Astrocyte of the hippocampus (primary cell): ENCODE results near the gene TMEM40.
"Not testable (repeated sequence)": the region's sequence is repeated elsewhere in the genome, so short reads cannot be mapped to it uniquely, and the experiment has no call there.

Experiments used
- DNase-seq: peaks from one replicate; pipeline ENCODE4 v3.0.0; 2011; ENCODE audit warnings: low read depth, low spot score

Gene TMEM40

GRCh38 chr3:12751571-12751970 is 7.5 kb downstream of the TMEM40 start:
- peak; percentile 46 for DNase-seq

GRCh38 chr3:12750658-12751071 is 8.4 kb downstream of the TMEM40 start:
- peak; percentile 90 for DNase-seq

DNA sequence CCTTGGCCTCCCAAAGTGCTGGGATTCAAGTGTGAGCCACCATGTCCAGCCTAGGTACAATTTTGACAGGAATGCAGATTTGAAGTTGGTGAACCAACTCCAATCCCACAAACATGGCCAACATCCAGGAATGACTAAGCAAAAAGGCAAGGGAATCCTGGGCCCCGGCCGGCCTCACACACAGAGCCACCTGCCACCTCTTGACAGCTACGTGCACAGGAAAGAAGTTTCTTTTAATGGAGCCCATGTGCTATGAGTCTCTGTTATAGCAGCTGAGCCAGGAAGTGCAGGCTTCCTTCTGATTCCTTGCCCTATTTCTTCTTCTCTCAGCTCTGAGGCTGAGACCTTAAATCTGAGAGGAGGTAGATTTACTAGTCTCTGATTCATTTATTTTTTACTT is 8.8 kb downstream of the TMEM40 start:
- DNase-seq: peak; percentile 93

GRCh38 chr3:12748477-12748876 is 10.6 kb downstream of the TMEM40 start:
- DNase-seq: no peak

- no peak for DNase-seq
These were observed 12.6 kb downstream of the TMEM40 start for GRCh38 chr3:12746419-12746818.

DNA sequence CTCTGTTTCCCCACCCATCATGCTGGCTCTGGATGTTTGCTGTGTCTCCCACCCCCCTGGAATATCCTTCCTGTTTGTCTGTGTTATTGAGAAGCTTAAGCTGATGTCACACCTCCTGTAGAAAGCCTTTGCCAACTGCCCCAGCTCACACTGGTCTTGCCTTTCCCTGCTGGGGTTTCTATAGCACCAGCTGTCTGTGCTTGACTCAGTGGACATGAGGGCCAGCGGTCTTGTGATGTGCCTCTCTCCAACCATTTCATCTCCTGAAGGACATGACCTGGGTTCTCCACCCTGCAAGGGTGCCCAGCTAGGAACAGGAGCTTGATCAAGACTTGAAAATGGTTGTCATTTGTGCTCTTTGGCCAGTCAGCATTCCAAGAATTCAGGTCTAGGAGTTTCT is 14.7 kb downstream of the TMEM40 start:
- DNase-seq: no peak

- DNase-seq: no peak
These were observed 15.5 kb downstream of the TMEM40 start for GRCh38 chr3:12743583-12743982.

DNA sequence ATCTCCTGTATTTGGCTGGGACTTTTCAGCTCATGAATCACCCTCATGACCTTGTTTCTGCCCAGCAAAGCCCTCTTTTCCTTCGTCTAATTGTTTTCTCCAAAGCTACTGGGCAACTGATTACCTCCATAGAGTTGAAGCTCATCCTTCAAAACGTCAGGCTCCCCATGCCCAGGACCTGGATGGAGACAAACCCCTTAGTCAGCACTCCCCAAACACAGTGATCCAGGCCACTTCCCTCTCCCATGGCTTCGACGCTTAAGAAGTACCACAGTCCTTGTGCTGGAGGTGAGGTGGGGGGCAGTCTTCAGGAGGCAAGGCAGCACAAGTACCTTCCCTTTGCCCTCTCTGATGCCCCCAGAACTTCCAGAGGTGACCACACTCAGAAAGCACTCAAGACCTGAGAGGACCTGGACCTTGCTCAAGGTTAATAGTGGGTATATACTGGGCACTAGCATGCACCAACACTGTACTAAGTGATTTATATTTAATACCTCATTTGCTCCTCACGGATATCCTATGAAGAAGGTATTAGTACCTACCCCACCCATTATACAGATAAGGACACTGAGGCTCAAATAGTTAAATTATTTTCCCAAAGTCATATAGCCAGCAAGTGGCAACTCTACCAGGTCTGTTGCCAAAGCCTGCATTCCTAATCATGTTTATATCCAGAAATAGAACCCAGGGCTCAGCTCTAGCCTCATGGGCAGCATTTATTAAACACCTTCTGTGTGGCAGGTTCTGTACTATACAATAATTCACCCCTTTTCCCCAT is 16.5 kb downstream of the TMEM40 start:
- no peak for DNase-seq

DNA sequence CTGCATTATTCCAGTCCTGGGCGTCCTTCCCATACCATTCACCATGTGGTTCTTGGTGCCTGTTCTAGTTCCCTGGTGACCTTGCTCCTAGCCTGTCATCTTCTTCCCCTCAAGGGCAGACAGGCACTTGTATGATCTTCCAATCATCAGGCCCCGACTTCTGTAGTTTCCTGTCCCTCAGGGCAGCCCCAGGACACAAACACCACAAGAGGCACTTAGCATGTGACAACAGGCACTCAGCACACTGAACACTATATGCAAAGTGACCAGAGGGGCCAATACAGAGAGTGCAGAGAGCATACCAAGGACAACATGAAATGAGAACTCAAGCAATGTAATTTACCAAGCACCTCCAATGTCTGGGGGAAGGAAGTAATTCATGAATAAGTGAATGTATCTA is 17.9 kb downstream of the TMEM40 start:
- no peak for DNase-seq

GRCh38 chr3:12737833-12738232 is 21.2 kb downstream of the TMEM40 start:
- DNase-seq: no peak

GRCh38 chr3:12737319-12737718 is 21.7 kb downstream of the TMEM40 start:
- no peak for DNase-seq

- no peak for DNase-seq
These were observed 24.1 kb downstream of the TMEM40 start for GRCh38 chr3:12734960-12735359.

GRCh38 chr3:12733566-12733965 is 25.5 kb downstream of the TMEM40 start:
- DNase-seq: no peak

DNA sequence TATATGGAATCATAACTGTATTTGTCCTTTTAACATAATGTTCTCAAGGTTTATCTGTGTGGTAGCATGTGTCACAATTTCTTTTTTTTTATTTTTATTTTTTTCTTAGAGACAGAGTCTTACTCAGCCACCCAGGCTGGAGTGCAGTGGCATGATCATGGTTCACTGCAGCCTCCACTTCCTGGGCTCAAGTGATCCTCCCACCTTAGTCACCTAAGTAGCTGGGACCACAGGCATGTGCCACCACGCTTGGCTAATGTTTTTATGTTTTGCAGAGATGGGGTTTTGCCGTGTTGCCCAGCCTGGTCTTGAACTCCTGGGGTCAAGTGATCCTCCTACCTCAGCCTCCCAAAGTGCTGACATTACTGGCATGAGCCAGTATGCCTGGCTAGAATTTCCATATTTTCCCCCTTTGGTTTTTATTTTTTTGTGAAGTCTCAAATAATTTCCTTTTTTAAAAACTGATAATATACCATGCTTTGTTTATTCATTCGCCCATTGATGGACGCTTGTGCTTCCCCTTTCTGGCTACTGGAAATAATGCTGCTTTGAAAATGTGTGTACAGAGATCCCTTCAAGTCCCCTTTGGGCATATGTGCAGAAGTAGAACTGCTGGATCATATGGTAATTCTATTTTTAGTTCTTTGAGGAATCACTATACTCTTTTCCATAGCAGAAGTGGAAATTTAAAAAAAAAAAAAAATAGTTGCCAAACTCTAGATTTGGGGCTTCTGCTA is 28.4 kb downstream of the TMEM40 start:
- DNase-seq: no peak

DNA sequence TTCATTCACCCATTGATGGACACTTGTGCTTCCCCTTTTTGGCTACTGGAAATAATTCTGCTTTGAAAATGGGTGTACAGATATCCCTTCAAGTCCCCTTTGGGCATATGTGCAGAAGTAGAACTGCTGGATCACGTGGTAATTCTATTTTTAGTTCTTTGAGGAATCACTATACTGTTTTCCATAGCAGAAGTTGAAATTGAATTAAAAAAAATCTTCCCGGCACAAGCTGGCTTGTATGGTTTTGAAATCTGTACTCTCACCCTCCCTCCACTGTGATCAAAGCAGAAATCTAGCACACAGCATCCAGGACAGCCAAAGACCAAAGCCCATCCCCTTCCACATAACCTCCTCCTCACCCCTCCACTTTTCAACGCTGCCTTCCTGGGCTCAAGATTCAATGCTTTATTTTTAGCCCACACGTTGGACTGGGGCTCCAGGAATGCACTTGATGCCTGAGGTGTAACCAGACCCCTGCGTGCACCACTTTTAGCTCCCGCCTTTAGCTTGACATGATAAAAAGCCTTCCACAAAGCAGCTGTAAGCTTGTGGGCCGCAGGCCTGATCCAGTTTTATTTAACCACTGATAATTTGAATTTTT is 29.9 kb downstream of the TMEM40 start:
- DNase-seq: peak; percentile 46

DNA sequence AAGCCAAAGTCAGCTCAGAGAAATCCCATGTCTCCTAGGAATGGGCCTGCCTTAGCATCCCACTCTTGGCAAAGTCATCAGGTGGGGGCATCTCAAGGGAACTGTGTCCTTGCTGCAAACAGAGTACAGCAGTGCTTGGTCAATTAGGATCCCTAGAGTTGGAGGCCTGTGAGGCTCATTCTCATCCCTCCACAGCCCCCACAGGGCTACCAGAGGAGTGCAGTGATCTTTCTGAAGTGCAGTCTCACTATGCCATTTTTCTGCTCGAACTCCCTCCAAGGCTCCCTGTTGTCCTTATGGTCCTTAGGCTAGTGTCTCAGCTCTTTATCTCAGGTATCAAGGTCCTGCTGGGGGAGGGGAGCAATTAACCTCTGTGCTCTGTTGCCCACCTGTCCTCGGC is 31.1 kb downstream of the TMEM40 start:
- no peak for DNase-seq

DNA sequence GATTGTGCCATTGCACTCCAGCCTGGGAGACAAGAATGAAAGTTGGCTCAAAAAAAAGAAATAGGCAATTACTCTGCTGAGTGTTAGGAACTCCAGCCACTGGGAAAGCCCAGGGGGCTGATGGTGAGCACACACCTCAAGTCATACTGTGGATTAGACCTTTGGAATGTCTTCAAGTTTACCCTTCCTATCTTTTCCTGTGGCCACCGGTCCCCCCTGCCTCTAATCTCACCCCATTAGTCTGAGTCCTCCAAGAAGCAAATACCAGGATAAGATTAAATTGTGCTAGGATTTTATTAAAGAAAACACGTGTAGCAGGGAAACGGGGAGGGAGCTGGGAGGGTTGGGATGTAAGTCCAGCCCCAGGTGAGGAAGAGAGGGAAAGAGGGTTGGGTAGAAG is 31.6 kb downstream of the TMEM40 start:
- DNase-seq: no peak

DNA sequence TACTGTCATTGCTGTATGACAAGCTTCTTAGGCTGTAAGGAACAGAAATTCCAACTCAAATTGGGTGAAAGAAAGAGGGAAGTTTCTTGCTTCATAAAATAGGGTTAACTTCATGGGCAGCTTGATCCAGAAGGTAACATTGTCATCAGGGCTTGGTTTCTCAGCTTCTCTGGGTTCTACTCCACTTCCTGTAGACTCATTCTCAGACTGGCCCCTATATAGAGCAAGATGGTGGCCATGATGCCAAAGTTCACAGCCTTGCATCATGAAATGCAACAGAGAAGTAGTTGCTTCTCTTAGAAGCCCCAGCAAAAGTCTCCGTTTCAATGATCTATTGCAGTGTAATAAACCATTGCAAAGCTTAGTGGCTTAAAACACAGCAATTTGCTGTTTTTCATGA is 33.6 kb downstream of the TMEM40 start:
- no peak for DNase-seq

- DNase-seq: no peak
These were observed 34.3 kb downstream of the TMEM40 start for GRCh38 chr3:12724794-12725193.

- not testable (repeated sequence) for DNase-seq
These were observed 35.7 kb downstream of the TMEM40 start for GRCh38 chr3:12723362-12723761.

DNA sequence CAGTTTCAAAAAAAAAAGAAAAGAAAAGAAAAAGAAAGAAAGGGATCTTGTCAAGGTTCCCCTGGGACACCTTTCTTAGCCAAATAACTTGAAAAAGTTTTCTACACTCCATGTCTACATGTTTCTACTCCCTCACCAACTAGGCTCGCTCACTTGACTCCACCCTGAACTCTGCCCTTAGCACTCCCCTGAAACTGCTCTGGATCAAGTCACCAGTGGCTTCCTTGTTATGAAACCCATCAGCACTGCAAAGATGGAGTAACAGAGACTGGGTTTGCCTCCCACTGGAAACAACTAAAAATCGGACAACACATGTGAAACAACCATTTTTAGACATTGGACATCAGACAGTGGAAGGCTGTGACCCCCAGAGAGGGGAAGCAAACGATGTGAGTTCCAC is 36.8 kb downstream of the TMEM40 start:
- DNase-seq: no peak

DNA sequence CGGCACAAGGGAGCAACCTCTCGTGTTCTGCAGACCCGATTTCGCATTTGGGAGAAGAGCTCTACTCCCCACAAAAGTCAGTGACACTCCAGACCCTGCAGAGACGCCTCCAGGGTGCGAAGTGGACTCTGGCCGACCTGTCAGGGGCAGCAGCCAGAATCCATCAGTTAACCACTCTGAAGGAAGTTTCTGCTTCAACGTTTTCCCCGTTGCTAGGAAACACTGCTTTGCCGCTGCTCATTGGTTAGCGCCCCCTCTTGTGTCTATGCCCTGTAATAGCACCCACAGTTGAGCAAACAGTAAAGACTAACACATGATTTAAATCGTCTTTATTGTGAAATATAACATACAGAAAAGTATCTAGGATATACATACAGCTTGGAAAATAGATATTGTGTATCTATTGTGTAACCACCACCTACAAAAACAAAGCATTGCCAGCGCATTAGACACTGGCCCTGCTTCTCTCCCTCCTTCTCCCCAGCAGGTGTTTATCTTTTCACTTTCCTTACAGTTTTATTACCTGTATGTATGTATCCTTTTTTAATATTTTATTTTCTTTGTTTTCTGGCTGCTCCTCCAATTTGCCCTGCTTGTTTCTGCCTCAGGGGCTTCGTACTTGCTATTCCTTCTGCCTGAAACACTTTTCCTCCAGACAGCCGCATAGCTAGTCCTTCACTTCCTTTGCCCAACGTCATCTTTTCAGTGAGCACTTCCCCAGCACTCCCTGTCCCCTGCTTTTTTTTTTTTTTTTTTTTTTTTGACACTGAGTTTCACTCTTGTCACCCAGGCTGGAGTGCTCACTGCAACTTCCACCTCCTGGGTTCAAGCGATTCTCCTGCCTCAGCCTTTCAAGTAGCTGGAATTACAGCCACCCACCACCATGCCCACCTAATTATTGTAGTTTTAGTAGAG is 38.8 kb downstream of the TMEM40 start:
- DNase-seq: peak; percentile 92
